Uterus (tissue), 2 donors: ENCODE results near the gene CD2AP.

Experiments
- CTCF ChIP-seq, 4 experiments: fragments of 200-600 bp in 2 of 4; fragments of 450-650 bp in 2 of 4; sonication (generic) in 2 of 4; IDR thresholded peaks; one replicate each; pipeline ENCODE4 v1.5.1; 2016 to 2019; ENCODE audit warnings: antibody characterized with exemption in 4 of 4, mild to moderate bottlenecking in 2 of 4, moderate library complexity in 1 of 4
- POLR2A ChIP-seq, 2 donors: fragments of 450-650 bp; IDR thresholded peaks; one replicate each; pipeline ENCODE4 v1.6.1; 2016; ENCODE audit warnings: antibody characterized with exemption in 2 of 2, mild to moderate bottlenecking in 1 of 2, moderate library complexity in 1 of 2

DNA sequence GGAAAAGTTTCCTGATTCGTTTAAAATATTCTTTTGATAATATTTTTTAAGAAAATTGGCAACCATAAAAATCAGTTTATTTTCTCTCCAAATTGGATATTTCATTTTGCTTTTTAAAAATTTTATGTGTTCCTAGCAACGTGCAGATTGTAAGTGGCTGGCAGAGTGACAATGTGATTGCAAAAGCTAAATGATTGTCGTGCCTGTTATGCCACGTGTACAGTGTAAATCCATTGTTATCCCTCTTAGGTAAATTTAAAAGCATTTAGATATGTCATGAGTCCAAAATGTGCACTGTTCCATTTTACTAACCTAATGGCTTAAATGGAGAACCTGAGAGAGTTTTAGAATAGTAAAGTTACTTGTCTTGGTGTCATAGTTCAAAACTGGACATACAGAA is 126.4 kb downstream of the CD2AP start:
- TF ChIP-seq CTCF (IDR thresholded peaks at IDR 0.05) (no peak), POLR2A (IDR thresholded peaks at IDR 0.05) (no peak)
